ENCODE data around the gene GPR17. TPM values are rescaled to one million over a fixed set of nuclear protein-coding genes. Genes with fewer than 3 reads are reported as not detected.

GPR17 gene
- not detected in 2 replicates for total RNA-seq

DNA sequence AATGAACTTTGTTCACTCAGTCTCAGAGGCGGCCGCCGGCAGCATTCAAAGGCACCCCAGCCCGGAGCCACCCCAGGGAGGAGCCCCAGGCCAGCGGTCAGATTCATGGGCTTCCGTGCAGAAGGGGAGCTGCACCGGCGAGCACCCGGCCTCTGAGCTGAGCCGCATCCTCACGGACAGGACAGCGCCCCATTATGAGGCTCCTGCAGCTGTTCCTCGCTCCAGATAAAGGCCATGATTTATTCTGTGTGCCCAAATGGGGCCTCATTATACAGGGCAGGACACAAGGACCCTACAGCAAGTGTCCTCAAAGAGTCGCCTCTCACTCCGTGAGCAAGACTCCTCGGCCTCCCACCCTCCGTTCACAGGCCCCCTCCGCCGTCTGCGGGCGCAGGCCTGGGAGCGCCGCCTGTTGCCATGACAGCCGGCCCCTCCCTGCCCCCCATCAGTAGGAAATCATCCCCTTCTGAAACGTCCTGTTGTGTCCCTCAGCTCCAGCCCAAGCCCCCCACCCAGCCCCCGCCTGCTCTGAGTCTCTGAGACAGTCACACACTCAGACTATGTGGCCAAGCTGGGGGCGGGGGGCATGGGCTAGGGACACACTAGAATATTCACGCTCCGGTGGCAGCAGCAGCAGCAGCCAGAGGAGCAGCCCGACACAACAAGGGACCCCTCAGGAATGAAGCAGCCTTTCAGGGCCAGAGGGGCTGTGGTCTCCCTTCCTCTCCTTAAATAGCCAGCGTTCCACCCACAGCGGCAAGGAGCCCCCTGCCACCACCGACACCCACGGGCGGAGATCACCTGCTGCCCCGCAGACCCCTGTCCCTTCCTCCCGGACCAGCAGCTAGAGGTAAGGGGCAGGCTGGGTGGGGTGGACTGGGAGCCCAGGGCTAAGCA, at the start of gene GPR17:
GPR17 (plus strand) TSS at position 759 of the 897 bp plus-strand sequence. CDS start 4,583 bp downstream, outside the sequence.
- no peak for DNase-seq

DNA sequence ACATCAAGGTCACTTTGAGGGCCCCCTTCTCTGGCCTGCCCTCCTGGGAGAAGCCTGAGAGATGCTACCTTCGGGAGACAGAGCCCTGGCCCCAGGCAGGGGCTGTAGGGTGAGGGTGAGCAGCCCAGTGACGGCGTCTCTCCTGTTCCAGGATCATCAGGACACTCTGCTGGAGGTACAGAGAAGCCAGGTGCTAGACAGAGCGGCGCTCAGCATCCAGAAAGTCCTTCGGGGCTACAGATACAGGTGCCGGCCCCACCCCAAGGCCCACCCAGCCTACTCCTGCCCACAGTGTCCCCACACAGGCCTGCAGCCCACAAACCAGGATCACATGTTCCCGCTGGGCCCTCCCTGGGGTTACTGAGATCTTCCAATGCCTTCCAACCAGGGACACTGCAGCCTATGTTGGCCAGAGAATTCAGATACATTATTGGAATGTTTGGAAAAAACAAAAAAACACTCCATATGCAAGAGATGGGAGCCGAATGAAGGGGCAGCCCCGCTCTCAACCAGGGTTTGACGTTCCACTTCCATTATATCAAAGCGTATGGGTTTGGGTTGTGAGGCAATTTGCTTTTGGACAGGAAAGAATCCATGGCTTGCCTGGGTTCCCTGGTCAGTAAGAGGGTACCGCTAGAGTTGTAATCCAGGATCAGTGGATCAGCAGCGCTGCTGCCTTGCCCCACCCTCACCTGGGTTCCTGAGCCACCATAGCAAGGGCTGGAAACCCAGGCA, 49.5 kb upstream of the GPR17 start:
- DNase-seq, result no peak

- no peak for DNase-seq
Measured at GRCh38 chr2:127597046-127597983, 48.6 kb upstream of the GPR17 start.

GRCh38 chr2:127597984-127598380, 48.0 kb upstream of the GPR17 start:
- DNase-seq, result no peak

- no peak for DNase-seq
Measured at GRCh38 chr2:127598711-127599110, 47.2 kb upstream of the GPR17 start.

DNA sequence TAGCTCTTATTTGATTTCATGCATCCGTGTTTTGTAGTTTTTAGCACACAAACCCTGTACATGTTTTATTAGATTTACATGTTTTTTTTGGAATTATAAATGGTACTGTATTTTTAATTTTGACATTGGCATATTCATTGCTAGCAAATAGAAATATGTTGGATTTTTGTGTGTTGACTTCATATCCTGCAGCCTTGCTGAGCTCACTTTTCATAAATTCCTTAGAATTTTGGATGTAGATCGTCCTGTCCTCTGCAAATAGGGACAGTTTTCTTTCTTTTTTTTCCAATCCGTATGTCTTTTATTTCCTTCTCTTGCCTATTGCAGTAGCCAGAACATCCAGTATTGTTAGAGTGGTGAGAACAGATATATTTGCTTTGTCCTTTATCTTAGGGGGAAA, 46.7 kb upstream of the GPR17 start:
- no peak for DNase-seq

DNA sequence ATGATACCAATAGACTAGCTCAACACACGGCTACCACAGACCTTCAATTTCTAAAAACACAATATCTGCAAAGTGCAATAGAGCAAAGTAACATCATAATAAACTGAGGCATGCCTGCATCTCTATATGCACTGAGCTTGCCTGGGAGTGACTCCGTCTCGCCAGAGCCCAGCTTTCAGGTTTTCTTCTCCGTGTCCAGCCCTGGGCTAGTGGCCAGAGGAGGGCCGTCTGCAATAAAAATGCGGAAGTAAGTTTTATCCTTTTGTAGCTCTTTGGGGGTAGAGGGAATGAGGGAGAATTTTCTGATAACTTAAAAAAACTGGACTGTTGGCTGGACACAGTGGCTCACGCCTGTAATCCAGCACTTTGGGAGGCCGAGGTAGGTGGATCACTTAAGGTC, 41.0 kb upstream of the GPR17 start:
- DNase-seq, result no peak

DNA sequence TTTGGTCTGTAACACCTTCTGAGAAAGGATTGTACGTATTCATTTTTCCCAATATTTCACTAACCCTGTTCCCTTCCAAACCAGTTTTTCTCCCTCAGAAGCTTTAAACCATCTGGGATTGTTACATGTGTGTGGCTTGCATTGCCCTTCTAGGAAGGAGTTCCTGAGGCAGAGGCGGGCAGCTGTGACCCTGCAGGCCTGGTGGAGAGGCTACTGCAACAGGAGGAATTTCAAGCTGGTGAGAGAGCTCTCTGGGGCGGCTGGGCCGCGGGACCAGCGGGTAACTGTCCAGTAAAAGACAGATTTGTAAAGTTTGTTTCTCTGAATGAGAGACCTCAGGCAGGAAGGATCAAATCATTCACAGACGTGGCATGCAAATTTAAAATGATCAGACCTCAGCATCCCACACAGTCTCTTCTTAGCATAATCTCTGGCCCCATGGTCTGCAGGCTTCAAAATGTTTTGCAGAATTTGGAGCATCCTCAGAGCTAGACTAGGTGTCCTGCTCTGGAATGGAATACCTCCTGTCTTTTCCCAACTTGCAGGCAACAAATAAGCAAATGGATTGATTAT, 40.2 kb upstream of the GPR17 start:
- no peak for DNase-seq

- DNase-seq, result no peak
Measured at GRCh38 chr2:127606625-127607398, 39.1 kb upstream of the GPR17 start.

- DNase-seq, result no peak
Measured at GRCh38 chr2:127607399-127607908, 38.5 kb upstream of the GPR17 start.

DNA sequence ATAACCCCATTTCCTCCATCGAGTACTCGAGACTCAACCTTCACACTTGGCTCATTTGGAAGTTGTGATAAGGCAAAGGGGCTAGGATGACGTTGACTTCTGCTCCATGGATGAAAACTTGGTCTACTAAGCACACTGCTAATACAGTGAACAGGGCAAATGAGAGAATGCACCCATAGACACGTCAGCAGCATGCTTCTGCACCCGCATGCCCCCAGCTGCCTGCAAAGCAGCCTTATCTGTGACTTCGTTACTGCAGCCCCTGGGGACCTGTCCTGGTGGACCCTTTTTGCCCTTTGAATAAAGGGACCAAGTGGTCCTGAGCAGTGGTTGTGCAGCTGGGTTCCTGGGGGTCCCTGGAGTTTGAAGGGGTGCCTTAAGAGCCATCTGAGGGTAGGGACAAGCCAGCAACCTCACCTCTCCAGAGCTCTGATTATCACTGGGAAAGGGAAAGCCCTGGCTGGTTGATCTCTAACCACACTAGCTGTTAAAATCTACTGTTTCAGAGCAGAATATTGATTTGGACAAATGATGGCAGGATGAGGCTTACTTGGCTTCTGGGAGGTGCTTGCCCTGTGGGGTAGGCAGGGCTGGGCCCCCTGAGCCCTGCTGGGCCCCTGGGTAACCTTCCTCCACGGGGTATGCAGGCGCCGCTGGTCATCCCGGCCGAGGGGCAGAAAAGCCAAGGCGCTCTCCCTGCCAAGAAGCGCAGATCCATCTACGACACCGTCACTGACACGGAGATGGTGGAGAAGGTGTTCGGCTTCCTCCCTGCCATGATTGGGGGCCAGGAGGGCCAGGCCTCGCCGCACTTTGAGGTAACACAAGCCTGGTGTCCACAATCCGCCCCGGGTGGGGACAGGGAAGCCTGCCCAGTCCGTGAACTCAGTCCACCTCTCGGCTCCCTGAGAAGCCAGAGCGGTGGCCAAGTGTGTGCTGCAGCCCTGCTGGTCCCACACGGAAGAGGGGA, 37.6 kb upstream of the GPR17 start:
- no peak for DNase-seq

GRCh38 chr2:127609031-127609751, 36.8 kb upstream of the GPR17 start:
- no peak for DNase-seq

- DNase-seq, result no peak
Measured at GRCh38 chr2:127609818-127610217, 36.1 kb upstream of the GPR17 start.

DNA sequence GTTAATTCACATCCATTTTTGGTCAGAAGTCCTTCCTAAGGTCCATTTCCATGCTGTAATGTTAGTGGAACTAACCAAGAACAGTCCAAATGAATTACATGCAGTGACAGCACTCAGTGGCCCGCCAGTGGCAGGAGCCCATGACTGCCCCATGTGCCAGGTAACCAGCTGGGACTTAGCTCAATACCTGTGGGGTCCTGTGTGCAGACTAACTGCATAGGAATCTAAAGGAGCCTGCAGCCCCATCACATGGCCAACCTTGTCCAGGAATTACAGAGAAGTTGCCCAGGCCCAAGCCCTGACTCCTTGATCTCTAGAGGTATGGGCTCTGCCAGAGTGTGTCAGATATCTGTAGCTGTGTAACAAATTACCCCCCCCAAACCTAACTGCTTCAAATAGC, 35.4 kb upstream of the GPR17 start:
- DNase-seq, result no peak

- no peak for DNase-seq
Measured at GRCh38 chr2:127611076-127611925, 34.7 kb upstream of the GPR17 start.

- DNase-seq, result no peak
Measured at GRCh38 chr2:127612111-127612822, 33.7 kb upstream of the GPR17 start.

- no peak for DNase-seq
Measured at GRCh38 chr2:127614246-127614645, 31.7 kb upstream of the GPR17 start.

- DNase-seq, result no peak
Measured at GRCh38 chr2:127614731-127615130, 31.2 kb upstream of the GPR17 start.

Measured in dermis blood vessel endothelial cell (primary cell).